MM.1S (cell line): ENCODE results near the gene COPB2.
"Not testable (repeated sequence)": the region's sequence is repeated elsewhere in the genome, so short reads cannot be mapped to it uniquely, and the experiment has no call there.

Experiments
- DNase-seq: peaks from one replicate; pipeline ENCODE4 v3.0.0-alpha.2; 2015
- H2AFZ ChIP-seq: fragments of 300-600 bp; sonication (generic); 2 replicates; pipeline ENCODE4 v1.6.0; 2016; ENCODE audit warnings: antibody characterized with exemption, low read length
- H3F3A ChIP-seq: fragments of 300-600 bp; sonication (generic); 2 replicates; pipeline ENCODE4 v1.6.1; 2016; ENCODE audit warnings: mild to moderate bottlenecking, antibody characterized with exemption, low read length, moderate library complexity, mixed read lengths; ENCODE audit not compliant: insufficient read depth
- H3K27ac ChIP-seq: fragments of 300-600 bp; sonication (generic); 2 replicates; pipeline ENCODE4 v1.5.1; 2016; ENCODE audit warnings: mild to moderate bottlenecking, low read length
- H3K27me3 ChIP-seq: fragments of 300-600 bp; sonication (generic); replicated peaks from 2 replicates; pipeline ENCODE4 v1.6.0; 2016; ENCODE audit warnings: low read length; ENCODE audit not compliant: insufficient read depth
- H3K36me3 ChIP-seq: fragments of 300-600 bp; sonication (generic); replicated peaks from 2 replicates; pipeline ENCODE4 v1.6.1; 2016; ENCODE audit warnings: mild to moderate bottlenecking, low read length, mixed read lengths; ENCODE audit not compliant: insufficient read depth
- H3K4me1 ChIP-seq: fragments of 300-600 bp; sonication (generic); 2 replicates; pipeline ENCODE4 v1.6.1; 2016; ENCODE audit warnings: low read length, mixed read lengths
- H3K4me2 ChIP-seq: fragments of 300-600 bp; sonication (generic); 2 replicates; pipeline ENCODE4 v1.6.0; 2016; ENCODE audit warnings: low read depth, low read length
- H3K4me3 ChIP-seq: fragments of 300-600 bp; sonication (generic); 2 replicates; pipeline ENCODE4 v1.5.1; 2016; ENCODE audit warnings: low read length, mixed read lengths
- H3K79me2 ChIP-seq: fragments of 300-600 bp; sonication (generic); 2 replicates; pipeline ENCODE4 v1.6.1; 2016; ENCODE audit warnings: mixed run types, low read length, mixed read lengths
- H3K9ac ChIP-seq: fragments of 300-600 bp; sonication (generic); 2 replicates; pipeline ENCODE4 v1.6.1; 2016; ENCODE audit warnings: low read length, mixed read lengths
- H3K9me2 ChIP-seq: fragments of 300-600 bp; sonication (generic); replicated peaks from 2 replicates; pipeline ENCODE4 v1.6.1; 2016; ENCODE audit warnings: mild to moderate bottlenecking, low read length, mixed read lengths; ENCODE audit not compliant: insufficient read depth
- H3K9me3 ChIP-seq: fragments of 300-600 bp; sonication (generic); replicated peaks from 2 replicates; pipeline ENCODE4 v1.6.1; 2016; ENCODE audit warnings: mild to moderate bottlenecking, low read length, mixed read lengths; ENCODE audit not compliant: insufficient read depth
- H4K20me1 ChIP-seq: fragments of 300-600 bp; sonication (generic); 2 replicates; pipeline ENCODE4 v1.6.1; 2016; ENCODE audit warnings: mild to moderate bottlenecking, low read length, moderate library complexity, mixed read lengths; ENCODE audit not compliant: insufficient read depth
- CTCF ChIP-seq: fragments of 300-600 bp; sonication (generic); IDR thresholded peaks from 2 replicates; pipeline ENCODE4 v1.5.1; 2016; ENCODE audit warnings: antibody characterized with exemption, low read length, mixed read lengths
- EZH2 ChIP-seq: fragments of 300-600 bp; sonication (generic); optimal IDR thresholded peaks from 2 replicates; pipeline ENCODE3; 2017; ENCODE audit warnings: low read depth, mild to moderate bottlenecking, antibody characterized with exemption, low read length, mixed read lengths
- EZH2phosphoT487 ChIP-seq: fragments of 300-600 bp; sonication (generic); IDR thresholded peaks from 2 replicates; pipeline ENCODE4 v1.6.1; 2018; ENCODE audit warnings: antibody characterized with exemption, low read length

The COPB2 gene

DNA sequence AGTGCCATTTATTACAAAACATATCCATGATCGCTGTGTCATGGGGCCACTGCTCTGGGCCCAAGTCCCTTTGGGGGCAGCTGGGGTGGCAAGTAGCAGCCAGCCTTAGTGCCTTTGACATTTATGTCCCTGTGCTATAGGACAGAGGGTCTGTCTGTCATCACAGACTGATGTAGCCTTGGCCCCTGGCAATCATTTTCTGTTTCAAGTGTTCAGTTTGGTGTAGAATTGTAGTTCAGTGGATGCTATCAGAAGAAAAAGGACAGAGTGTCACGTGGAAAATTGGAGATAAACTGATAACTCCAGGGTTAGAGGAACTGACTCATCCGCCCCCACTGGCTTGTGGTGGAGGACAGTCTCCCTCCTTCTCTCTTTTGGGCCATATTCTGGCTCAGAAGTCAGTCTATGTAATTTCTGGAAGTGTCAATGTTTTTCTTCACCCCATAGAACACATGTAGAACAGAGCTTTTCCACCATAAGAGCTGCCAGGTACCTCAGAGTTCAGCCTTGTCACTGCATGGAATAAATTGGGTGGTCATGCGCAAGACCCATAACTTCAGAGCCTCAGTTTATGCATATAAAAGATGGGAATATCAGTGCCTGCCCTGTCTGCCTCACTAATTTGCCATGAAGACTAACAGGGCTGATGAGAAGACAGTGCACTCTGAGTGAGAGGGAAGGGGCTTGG is 50.1 kb downstream of the COPB2 start:
- H3K9ac ChIP-seq = no peak overlapping the region
- no peak overlapping the region for H3K4me2 ChIP-seq
- no peaks in the 10 kb centered on the region for H3K9me3 ChIP-seq
- H3F3A ChIP-seq = no peaks in the 10 kb centered on the region
- no peak overlapping the region for H3K4me3 ChIP-seq
- no peaks in the 10 kb centered on the region for H3K9me2 ChIP-seq
- H3K27me3 ChIP-seq = no peaks in the 10 kb centered on the region
- no peaks in the 10 kb centered on the region for H3K36me3 ChIP-seq
- no peak overlapping the region for H2AFZ ChIP-seq
- TF ChIP-seq CTCF = no peak
- TF ChIP-seq EZH2phosphoT487 = no peak
- no peak for TF ChIP-seq EZH2
- peaks cover 5% of the 10 kb centered on the region for H3K79me2 ChIP-seq
- no peak overlapping the region for H3K27ac ChIP-seq
- no peaks in the 10 kb centered on the region for H3K4me1 ChIP-seq
- H4K20me1 ChIP-seq = no peaks in the 10 kb centered on the region
- no peak for DNase-seq

DNA sequence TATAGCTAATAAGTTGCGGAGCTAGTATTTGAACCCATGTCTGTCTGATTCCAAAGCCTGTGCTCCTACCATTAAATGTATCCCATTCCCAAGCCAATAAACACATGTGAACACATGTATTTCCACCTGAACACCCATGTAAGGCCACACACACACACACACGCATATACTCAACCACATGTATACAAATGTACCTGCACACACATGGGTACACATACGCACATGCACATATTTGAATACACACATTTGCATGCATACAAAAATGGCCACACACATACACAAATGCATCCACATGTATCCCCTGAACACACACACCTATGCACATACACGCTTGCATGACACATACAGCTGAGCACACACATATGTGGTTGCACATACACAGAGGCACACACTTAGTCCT is 51.0 kb downstream of the COPB2 start:
- Histone ChIP-seq H4K20me1 (no peaks in the 10 kb centered on the region), H3K9ac (no peak overlapping the region), H3K4me1 (no peaks in the 10 kb centered on the region), H3K4me2 (no peak overlapping the region), H3K27me3 (no peaks in the 10 kb centered on the region), H3K9me3 (no peaks in the 10 kb centered on the region), H2AFZ (no peak overlapping the region), H3F3A (no peaks in the 10 kb centered on the region), H3K36me3 (no peaks in the 10 kb centered on the region), H3K9me2 (no peaks in the 10 kb centered on the region), H3K79me2 (no peaks in the 10 kb centered on the region), H3K27ac (no peak overlapping the region), H3K4me3 (no peak overlapping the region)
- TF ChIP-seq EZH2 = no peak
- no peak for DNase-seq

GRCh38 chr3:139334675-139335074 is 54.8 kb downstream of the COPB2 start:
- not testable (repeated sequence) for H3K9ac ChIP-seq, H3K79me2 ChIP-seq, H2AFZ ChIP-seq

DNA sequence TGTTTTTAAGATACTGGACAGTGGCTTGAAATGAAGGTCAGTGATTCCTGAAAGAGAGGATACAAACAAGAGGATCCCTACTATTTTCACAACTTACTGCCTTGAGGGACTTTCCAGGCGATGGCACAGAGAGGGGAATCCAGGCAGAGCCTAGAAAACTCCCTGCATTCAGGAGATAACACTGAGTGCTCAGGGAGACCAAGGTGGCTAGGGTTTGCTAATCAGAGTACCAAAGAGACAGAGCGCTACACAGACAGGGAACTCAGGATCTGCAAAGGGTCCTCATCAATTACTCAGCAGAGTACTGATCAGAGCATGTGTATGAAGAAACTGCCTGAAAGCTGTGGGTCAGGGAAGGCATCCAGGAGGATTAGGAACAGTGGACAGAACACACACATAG is 57.4 kb downstream of the COPB2 start:
- Histone ChIP-seq H2AFZ (no peak overlapping the region), H3K9me2 (no peaks in the 10 kb centered on the region), H3K4me1 (peaks cover 4% of the 10 kb centered on the region; the same call in 1 of the 2 replicates), H3K4me3 (no peak overlapping the region), H3F3A (no peaks in the 10 kb centered on the region), H4K20me1 (no peaks in the 10 kb centered on the region), H3K4me2 (no peak overlapping the region), H3K9me3 (no peaks in the 10 kb centered on the region), H3K27me3 (no peaks in the 10 kb centered on the region), H3K36me3 (no peaks in the 10 kb centered on the region), H3K9ac (no peak overlapping the region), H3K79me2 (no peaks in the 10 kb centered on the region), H3K27ac (no peak overlapping the region)
- DNase-seq = no peak
- TF ChIP-seq CTCF = no peak
- TF ChIP-seq EZH2 = no peak
- TF ChIP-seq EZH2phosphoT487 = no peak

More at GRCh38 chr3:139334675-139335074, 54.8 kb downstream of the COPB2 start:
- not testable (repeated sequence) for H3K4me2 ChIP-seq, H3K4me3 ChIP-seq, H4K20me1 ChIP-seq, H3K9me3 ChIP-seq, H3K4me1 ChIP-seq, H3K27ac ChIP-seq, H3K36me3 ChIP-seq, H3K27me3 ChIP-seq, DNase-seq, H3K9me2 ChIP-seq, H3F3A ChIP-seq
